NT2/D1 (cell line): ENCODE measurements around the gene NR2C2.

Source experiments
- DNase-seq: peaks from one replicate; pipeline ENCODE4 v3.0.0-alpha.2; 2011; ENCODE audit warnings: low read depth, low spot score
- H3K27me3 ChIP-seq: 2 replicates; pipeline ENCODE4 v1.6.0; 2011; ENCODE audit warnings: mild to moderate bottlenecking; ENCODE audit not compliant: insufficient read length, insufficient read depth
- H3K36me3 ChIP-seq: 2 replicates; pipeline ENCODE4 v1.6.1; 2011; ENCODE audit warnings: mild to moderate bottlenecking, low read length, mixed read lengths; ENCODE audit not compliant: insufficient read depth, insufficient read length
- H3K4me1 ChIP-seq: 2 replicates; pipeline ENCODE4 v1.5.1; 2011; ENCODE audit not compliant: insufficient read depth, insufficient read length
- H3K4me3 ChIP-seq: 2 replicates; pipeline ENCODE4 v1.5.1; 2011; ENCODE audit warnings: low read depth; ENCODE audit not compliant: insufficient read length
- H3K9ac ChIP-seq: 2 replicates; pipeline ENCODE4 v1.6.0; 2011; ENCODE audit warnings: low read depth; ENCODE audit not compliant: insufficient read length
- H3K9me3 ChIP-seq: 2 replicates; pipeline ENCODE4 v1.5.1; 2011; ENCODE audit warnings: mild to moderate bottlenecking, low read length; ENCODE audit not compliant: insufficient read depth
- ZNF274 ChIP-seq: IDR thresholded peaks from 2 replicates; pipeline ENCODE4 v1.6.1; 2011; ENCODE audit warnings: mild to moderate bottlenecking, low read depth, low read length

Gene NR2C2

GRCh38 chr3:15097891-15098290 lies 150.5 kb downstream of the NR2C2 start:
- Histone ChIP-seq H3K27me3 (no peaks in the 10 kb centered on the region), H3K36me3 (peaks cover 39% of the 10 kb centered on the region), H3K9ac (peak overlapping the region; percentile 54), H3K4me3 (peak overlapping the region; percentile 96), H3K9me3 (no peaks in the 10 kb centered on the region), H3K4me1 (peaks cover 3% of the 10 kb centered on the region)
- DNase-seq, result no peak
- no peak for TF ChIP-seq ZNF274
